Measurements from ENCODE around the gene TTC23L. TPM values are rescaled to one million over a fixed set of nuclear protein-coding genes. Genes with fewer than 3 reads are reported as not detected.

The TTC23L gene
- polyA plus RNA-seq, 2 of the 4 experiments (the other 2 are of a cell fraction) = 0.17 to 0.59 TPM

DNA sequence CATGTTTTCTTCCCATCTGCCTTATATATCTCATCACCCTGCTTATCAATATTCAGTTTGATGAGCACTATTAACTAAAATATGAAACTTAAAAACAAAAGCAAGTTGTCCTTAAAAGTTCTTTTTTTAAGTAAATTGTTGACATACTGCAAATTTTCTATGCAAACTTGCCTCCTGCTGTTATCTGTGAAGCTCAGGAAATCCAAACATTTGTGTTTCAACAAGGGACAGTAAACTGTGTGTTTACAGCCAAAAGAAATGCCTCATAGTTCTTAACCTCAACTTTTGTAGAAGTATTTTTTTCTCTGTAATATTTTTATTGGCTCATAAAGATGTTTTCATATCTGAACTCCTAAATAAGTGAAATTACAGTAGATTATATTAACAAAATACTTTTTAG, 7.7 kb upstream of the TTC23L start:
- Histone ChIP-seq H3K27ac (no peak overlapping the region), H3K4me3 (no peak overlapping the region), H3K9me3 (no peaks in the 10 kb centered on the region), H3K4me2 (no peak overlapping the region), H3K4me1 (no peaks in the 10 kb centered on the region)
- no peak for TF ChIP-seq TP53 (CRISPR knock-in tag; IDR thresholded peaks at IDR 0.05)
- TF ChIP-seq RNF2 (IDR thresholded peaks at IDR 0.05; ENCODE audit: borderline replicate concordance, low read depth) = no peak
- TF ChIP-seq ZNF302 (CRISPR knock-in tag; IDR thresholded peaks at IDR 0.05) = no peak
- TF ChIP-seq ESRRA (IDR thresholded peaks at IDR 0.05; ENCODE audit: borderline replicate concordance, low read length) = no peak
- no peak for TF ChIP-seq RARB (CRISPR knock-in tag; IDR thresholded peaks at IDR 0.05)
- no peak for TF ChIP-seq MAFK (IDR thresholded peaks at IDR 0.05; ENCODE audit: partially characterized antibody)
- TF ChIP-seq NPAS2 (CRISPR knock-in tag; IDR thresholded peaks at IDR 0.05; ENCODE audit: borderline replicate concordance) = no peak
- no peak for TF ChIP-seq RAD21 (conservative IDR thresholded peaks at IDR 0.05 in 1 of 2, IDR thresholded peaks at IDR 0.05 in 1 of 2)
- TF ChIP-seq NR3C1 (IDR thresholded peaks at IDR 0.05) = no peak
- no peak for TF ChIP-seq HOXA7 (CRISPR knock-in tag; IDR thresholded peaks at IDR 0.05)
- no peak for TF ChIP-seq JUNB (IDR thresholded peaks at IDR 0.05)
- TF ChIP-seq POLR2A (IDR thresholded peaks at IDR 0.05; ENCODE audit: low read length) = no peak
- TF ChIP-seq RFX5 (IDR thresholded peaks at IDR 0.05) = no peak
- no peak for TF ChIP-seq GATA3 (IDR thresholded peaks at IDR 0.05; ENCODE audit: borderline replicate concordance)
- TF ChIP-seq HEYL (CRISPR knock-in tag; IDR thresholded peaks at IDR 0.05) = no peak
- ATAC-seq (no peak), DNase-seq (ENCODE audit: low read depth in 1 of 2, low spot score in 1 of 2) (no peak), FAIRE-seq (no peak)
- ChIA-PET POLR2A (no interaction called here), CTCF (interaction anchor here (0.8 to 1.9 kb wide), 3 partner anchors 9 to 345 kb away, joined by 3 to 5 read pairs (median 4); no protein-coding TSS in a partner anchor)

DNA sequence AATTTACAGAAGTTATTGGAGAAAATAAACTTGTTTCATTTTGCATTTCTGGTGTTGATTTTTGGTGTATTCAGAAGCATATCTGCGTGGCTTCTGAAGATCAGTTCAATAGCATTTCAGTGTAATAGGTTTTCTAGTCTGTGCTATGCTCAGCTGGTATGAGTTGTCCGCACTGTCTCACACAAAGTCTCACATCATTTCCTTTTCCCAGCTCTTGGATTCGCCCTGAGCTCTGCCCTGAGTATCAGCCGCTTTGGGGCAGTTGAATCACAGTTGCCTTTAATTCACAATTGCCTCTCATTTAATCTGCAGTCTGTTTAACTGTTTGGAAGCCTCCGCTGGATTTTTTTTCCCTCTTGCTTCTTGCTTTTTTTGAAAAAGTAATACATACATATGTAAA, 6.4 kb upstream of the TTC23L start:
- TF ChIP-seq MAFK (IDR thresholded peaks at IDR 0.05; ENCODE audit: partially characterized antibody) (no peak), CHD4 (IDR thresholded peaks at IDR 0.05; ENCODE audit: borderline replicate concordance) (no peak), EHF (CRISPR knock-in tag; IDR thresholded peaks at IDR 0.05) (no peak), FOSL2 (IDR thresholded peaks at IDR 0.05) (no peak), FOSL2 (CRISPR knock-in tag; IDR thresholded peaks at IDR 0.05) (no peak), BHLHE40 (IDR thresholded peaks at IDR 0.05; ENCODE audit: low read depth, low read length) (no peak), GATA3 (IDR thresholded peaks at IDR 0.05; ENCODE audit: borderline replicate concordance) (no peak), NPAS2 (CRISPR knock-in tag; IDR thresholded peaks at IDR 0.05; ENCODE audit: borderline replicate concordance) (no peak), TP53 (CRISPR knock-in tag; IDR thresholded peaks at IDR 0.05) (no peak), EHMT2 (IDR thresholded peaks at IDR 0.05; ENCODE audit: low read depth) (no peak), FOXS1 (CRISPR knock-in tag; IDR thresholded peaks at IDR 0.05) (no peak)
- TF ChIP-seq, protein P1, sequence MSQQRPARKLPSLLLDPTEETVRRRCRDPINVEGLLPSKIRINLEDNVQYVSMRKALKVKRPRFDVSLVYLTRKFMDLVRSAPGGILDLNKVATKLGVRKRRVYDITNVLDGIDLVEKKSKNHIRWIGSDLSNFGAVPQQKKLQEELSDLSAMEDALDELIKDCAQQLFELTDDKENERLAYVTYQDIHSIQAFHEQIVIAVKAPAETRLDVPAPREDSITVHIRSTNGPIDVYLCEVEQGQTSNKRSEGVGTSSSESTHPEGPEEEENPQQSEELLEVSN (IDR thresholded peaks at IDR 0.05; ENCODE audit: borderline replicate concordance, low read depth) = no peak
- TF ChIP-seq, protein P2, sequence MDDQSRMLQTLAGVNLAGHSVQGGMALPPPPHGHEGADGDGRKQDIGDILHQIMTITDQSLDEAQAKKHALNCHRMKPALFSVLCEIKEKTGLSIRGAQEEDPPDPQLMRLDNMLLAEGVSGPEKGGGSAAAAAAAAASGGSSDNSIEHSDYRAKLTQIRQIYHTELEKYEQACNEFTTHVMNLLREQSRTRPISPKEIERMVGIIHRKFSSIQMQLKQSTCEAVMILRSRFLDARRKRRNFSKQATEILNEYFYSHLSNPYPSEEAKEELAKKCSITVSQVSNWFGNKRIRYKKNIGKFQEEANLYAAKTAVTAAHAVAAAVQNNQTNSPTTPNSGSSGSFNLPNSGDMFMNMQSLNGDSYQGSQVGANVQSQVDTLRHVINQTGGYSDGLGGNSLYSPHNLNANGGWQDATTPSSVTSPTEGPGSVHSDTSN (IDR thresholded peaks at IDR 0.05) = no peak
- TF ChIP-seq, protein P3, sequence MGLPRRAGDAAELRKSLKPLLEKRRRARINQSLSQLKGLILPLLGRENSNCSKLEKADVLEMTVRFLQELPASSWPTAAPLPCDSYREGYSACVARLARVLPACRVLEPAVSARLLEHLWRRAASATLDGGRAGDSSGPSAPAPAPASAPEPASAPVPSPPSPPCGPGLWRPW (IDR thresholded peaks at IDR 0.05) = no peak
- 93% methylated on average over 5 of the region's 5 CpGs for WGBS (ENCODE audit: missing lambda C conversion rate)
- FAIRE-seq (no peak), ATAC-seq (no peak), DNase-seq (ENCODE audit: low read depth in 1 of 2, low spot score in 1 of 2) (no peak)
- POLR2A ChIA-PET = no interaction called here
- Histone ChIP-seq H3K4me2 (no peak overlapping the region), H3K4me1 (no peaks in the 10 kb centered on the region), H3K4me3 (no peak overlapping the region), H3K9me3 (no peaks in the 10 kb centered on the region), H3K27ac (no peak overlapping the region)
- CTCF ChIA-PET = interaction anchor here (0.9 to 1.9 kb wide), 4 partner anchors 15 to 346 kb away, joined by 3 to 5 read pairs (median 4); no protein-coding TSS in a partner anchor

DNA sequence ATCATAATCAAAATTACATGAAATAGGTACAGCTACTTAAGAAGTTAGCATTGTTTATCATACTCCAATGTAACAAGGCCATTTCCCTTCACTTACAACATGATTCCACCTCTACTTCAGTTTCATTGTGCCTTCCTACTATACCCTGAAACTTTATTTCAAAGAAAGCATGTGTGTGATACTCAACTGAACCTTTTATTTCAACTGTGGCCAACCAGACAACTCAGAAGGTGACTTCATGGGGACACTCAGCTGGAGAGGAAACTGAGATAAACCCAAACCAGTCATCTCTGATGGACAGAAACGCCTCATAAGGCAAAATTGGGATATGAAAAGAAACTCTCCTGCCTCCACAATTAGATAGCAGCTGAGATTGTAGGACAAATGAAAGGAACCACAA, 5.9 kb upstream of the TTC23L start:
- no peaks in the 10 kb centered on the region for H3K9me3 ChIP-seq
- FAIRE-seq = no peak
- 90% methylated on average over 1 of the region's 1 CpG for WGBS (ENCODE audit: missing lambda C conversion rate)
- DNase-seq (ENCODE audit: low read depth in 1 of 2, low spot score in 1 of 2) = no peak
- H3K27ac ChIP-seq = no peak overlapping the region
- no peak overlapping the region for H3K4me3 ChIP-seq
- ATAC-seq = no peak
- ChIA-PET CTCF (interaction anchor here (1.5 to 1.9 kb wide), 2 partner anchors 11 to 15 kb away, joined by 3 to 8 read pairs; no protein-coding TSS in a partner anchor), POLR2A (no interaction called here)
- H3K4me2 ChIP-seq = no peak overlapping the region
- H3K4me1 ChIP-seq = no peaks in the 10 kb centered on the region
- TF ChIP-seq HDAC2 (IDR thresholded peaks at IDR 0.05) (no peak), KDM1A (IDR thresholded peaks at IDR 0.05; ENCODE audit: low read depth) (no peak), PHF8 (IDR thresholded peaks at IDR 0.05; ENCODE audit: borderline replicate concordance, low read depth) (no peak), NR3C1 (IDR thresholded peaks at IDR 0.05) (no peak), CHD4 (IDR thresholded peaks at IDR 0.05; ENCODE audit: borderline replicate concordance) (no peak), JUN (IDR thresholded peaks at IDR 0.05) (no peak), BHLHE40 (IDR thresholded peaks at IDR 0.05; ENCODE audit: low read depth, low read length) (no peak), CEBPB (IDR thresholded peaks at IDR 0.05) (no peak), ZFP36 (IDR thresholded peaks at IDR 0.05; ENCODE audit: borderline replicate concordance, partially characterized antibody) (no peak), MAZ (IDR thresholded peaks at IDR 0.05; ENCODE audit: borderline replicate concordance, low read depth, low read length) (no peak)
- TF ChIP-seq, protein P4, sequence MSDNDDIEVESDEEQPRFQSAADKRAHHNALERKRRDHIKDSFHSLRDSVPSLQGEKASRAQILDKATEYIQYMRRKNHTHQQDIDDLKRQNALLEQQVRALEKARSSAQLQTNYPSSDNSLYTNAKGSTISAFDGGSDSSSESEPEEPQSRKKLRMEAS (IDR thresholded peaks at IDR 0.05) = no peak
- TF ChIP-seq, protein P1 (IDR thresholded peaks at IDR 0.05; ENCODE audit: borderline replicate concordance, low read depth) = no peak
- TF ChIP-seq, protein P5, sequence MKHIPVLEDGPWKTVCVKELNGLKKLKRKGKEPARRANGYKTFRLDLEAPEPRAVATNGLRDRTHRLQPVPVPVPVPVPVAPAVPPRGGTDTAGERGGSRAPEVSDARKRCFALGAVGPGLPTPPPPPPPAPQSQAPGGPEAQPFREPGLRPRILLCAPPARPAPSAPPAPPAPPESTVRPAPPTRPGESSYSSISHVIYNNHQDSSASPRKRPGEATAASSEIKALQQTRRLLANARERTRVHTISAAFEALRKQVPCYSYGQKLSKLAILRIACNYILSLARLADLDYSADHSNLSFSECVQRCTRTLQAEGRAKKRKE (CRISPR knock-in tag; IDR thresholded peaks at IDR 0.05; ENCODE audit: low read depth) = no peak
